ENCODE data around the gene CALD1. TPM values are rescaled to one million over a fixed set of nuclear protein-coding genes. Genes with fewer than 3 reads are reported as not detected.
"Not testable (repeated sequence)": the region's sequence is repeated elsewhere in the genome, so short reads cannot be mapped to it uniquely, and the experiment has no call there.

The CALD1 gene
- total RNA-seq, 1 experiment from 2014 or later = 83.9 TPM

DNA sequence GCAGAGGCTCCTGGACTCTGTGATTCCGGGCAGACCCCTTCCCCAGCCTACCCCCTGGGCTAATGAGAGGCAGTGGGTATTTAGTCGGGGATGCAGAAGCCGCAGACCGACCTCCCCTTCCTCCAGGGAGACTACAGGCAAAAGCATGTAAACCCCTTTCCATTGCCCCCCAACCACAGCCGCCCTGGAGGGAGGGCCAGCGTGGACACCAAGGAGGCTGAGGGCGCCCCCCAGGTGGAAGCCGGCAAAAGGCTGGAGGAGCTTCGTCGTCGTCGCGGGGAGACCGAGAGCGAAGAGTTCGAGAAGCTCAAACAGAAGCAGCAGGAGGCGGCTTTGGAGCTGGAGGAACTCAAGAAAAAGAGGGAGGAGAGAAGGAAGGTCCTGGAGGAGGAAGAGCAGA, 167.9 kb downstream of the CALD1 start:
- no peak for DNase-seq (ENCODE audit: low spot score)

DNA sequence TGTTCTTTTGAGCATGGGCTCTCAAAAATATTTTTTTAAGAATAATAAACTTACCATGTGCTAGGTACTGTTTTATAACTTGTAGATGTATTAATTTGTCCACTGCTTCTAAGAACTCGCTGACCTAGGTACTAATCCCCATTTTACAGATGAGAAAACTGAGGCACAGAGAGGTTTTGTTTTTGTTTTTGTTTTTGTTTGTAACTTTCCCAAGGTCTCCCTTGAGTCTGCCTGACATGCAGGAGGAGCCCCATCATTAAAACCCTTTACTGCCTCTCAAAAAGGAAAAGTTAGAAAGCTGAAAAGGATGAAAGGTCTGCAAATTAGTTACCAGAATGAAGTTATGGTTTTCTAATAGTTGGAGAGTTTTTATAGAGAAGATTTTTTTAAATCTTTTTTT, 168.4 kb downstream of the CALD1 start:
- no peak for DNase-seq (ENCODE audit: low spot score)

- no peak for DNase-seq (ENCODE audit: low spot score)
Measured at GRCh38 chr7:134948246-134948645, 168.8 kb downstream of the CALD1 start.

DNA sequence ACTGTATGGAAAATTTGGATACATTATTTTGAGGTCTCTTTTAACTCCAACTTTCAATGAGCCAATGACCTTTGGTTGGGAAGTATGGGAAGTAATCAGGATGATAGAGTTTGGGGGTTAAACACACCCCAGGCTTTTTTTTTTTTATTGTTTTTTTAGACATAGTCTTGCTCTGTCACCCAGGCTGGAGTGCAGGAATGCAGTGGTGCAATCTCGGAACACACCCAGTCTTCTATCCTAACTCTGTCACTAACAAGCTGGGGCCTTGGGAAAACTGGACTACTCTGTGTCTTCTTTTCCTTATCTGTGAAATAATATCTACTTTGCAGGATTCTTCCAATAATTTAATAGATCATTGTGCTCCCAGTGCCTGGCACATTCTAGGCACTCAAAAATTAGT, 169.3 kb downstream of the CALD1 start:
- DNase-seq (ENCODE audit: low spot score) = no peak

GRCh38 chr7:134949171-134949570, 169.7 kb downstream of the CALD1 start:
- no peak for DNase-seq (ENCODE audit: low spot score)

GRCh38 chr7:134954197-134955082, 175.0 kb downstream of the CALD1 start:
- peak; percentile 25 for DNase-seq (ENCODE audit: low spot score)

GRCh38 chr7:134957005-134957404, 177.6 kb downstream of the CALD1 start:
- DNase-seq (ENCODE audit: low spot score) = no peak

DNA sequence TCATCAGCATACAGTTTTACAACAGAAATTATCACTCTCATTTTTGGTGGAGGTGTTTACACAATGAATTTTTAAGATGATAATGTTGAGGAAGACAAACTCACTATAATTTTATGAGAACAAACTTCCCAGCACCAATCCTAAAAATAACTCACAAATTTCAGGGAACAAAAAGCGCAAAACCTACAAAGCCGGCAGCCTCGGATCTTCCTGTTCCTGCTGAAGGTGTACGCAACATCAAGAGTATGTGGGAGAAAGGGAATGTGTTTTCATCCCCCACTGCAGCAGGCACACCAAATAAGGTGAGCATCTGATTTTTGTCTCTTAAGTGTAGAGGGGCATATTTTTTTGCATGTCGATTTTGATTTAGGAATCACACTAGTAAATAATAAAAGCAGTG, 180.4 kb downstream of the CALD1 start:
- no peak for DNase-seq (ENCODE audit: low spot score)

- DNase-seq (ENCODE audit: low spot score) = no peak
Measured at GRCh38 chr7:134962270-134962780, 182.9 kb downstream of the CALD1 start.

- no peak for DNase-seq (ENCODE audit: low spot score)
Measured at GRCh38 chr7:134963036-134963435, 183.6 kb downstream of the CALD1 start.

GRCh38 chr7:134966691-134967090, 187.3 kb downstream of the CALD1 start:
- DNase-seq (ENCODE audit: low spot score) = no peak

DNA sequence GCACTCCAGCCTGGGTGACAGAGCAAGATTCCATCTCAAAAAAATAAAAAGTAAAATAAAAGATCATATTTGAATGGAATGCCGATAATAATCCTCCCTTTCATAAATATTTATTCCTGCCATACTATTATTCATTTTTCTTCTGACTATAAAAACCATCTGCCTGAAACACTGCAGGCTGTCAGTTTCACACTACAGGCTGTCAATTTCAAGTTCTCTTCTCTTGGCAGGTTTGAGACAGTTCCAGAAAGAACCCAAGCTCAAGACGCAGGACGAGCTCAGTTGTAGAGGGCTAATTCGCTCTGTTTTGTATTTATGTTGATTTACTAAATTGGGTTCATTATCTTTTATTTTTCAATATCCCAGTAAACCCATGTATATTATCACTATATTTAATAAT, 188.7 kb downstream of the CALD1 start:
- DNase-seq (ENCODE audit: low spot score) = no peak

DNA sequence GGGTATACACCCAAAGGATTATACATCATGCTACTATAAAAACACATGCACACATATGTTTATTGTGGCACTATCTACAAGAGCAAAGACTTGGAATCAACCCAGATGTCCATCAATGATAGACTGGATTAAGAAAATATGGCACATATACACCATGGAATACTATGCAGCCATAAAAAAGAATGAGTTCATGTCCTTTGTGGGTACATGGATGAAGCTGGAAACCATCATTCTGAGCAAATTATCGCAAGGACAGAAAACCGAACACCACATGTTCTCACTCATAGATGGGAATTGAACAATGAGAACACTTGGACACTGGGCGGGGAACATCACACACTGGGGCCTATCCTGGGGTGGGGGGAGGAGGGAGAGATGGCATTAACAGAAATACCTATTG, 202.2 kb downstream of the CALD1 start:
- not testable (repeated sequence) for DNase-seq (ENCODE audit: low spot score)

DNA sequence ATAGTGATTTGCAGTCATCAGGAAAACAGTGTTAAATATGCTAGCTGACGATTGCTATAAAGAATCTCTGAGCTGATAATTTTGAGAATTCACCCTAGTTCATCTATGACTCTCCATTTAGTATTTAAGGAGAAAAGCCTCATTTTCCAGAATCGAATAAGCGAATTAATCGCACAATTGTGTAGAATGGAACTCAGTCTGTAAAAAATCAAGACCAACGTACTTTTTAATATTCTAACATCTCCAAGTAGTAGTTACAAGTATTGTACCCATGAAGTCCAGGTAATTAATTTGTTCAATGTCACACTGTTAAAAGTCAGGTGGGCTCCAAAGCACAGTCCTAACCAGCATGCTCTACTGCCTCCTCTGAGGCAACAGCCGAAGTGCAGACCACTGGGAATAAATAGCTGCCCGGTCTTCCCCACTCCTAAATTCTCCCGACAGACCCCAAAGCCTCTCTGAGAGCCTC, 206.5 kb downstream of the CALD1 start:
- DNase-seq (ENCODE audit: low spot score) = no peak

DNA sequence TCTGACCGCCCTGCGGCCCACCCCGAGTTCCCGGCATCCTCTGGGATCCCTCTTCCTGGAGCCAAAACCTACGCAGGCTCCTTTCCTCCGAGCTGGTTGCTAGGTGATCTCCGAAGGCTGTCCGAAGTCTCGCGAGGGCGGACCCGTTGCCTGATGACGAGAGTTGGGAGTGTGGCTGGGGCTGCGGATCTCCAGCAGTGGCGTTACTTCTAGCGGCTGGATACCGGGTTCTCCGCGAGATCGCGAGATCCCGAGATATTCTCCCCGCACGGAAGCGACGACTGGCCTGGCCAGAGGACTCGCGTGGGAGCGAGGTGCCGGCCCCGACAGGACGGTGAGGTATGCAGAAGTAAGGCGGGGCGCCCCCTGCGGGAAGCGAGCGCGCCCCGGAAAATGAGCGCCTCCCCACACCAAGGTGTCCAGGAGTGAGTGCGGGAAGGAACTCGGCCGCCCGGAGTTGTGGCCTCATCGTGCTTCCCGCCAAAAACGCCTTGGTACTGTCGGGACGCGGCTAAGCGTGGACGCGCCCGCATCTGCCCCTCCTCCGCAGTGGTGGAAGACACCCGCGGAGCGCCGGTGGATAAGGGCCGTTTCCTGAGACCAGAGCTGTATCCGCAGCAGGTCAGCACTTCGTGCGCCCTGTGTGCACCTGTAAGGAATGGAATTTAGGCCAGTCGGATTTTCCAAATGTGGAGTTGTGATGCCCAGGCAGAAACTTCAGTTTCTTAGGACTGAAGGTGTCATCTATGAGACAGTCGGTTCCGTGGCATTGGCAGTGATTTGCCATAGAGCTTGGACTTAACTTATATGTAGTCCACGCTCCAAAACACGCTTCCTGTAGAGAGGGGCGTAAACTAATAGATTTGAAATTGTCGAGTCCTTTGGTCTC, 207.2 kb downstream of the CALD1 start, which contains the start of gene AGBL3:
Gene AGBL3, plus strand, starts transcription at position 146 of the 889 bp plus-strand sequence. CDS start 1,426 bp downstream, outside the sequence.
- peak; percentile 89 for DNase-seq (ENCODE audit: low spot score)

- no peak for DNase-seq (ENCODE audit: low spot score)
Measured at GRCh38 chr7:134988161-134988560, 208.7 kb downstream of the CALD1 start.

- DNase-seq (ENCODE audit: low spot score) = no peak
Measured at GRCh38 chr7:134991469-134992339, 212.3 kb downstream of the CALD1 start.

- no peak for DNase-seq (ENCODE audit: low spot score)
Measured at GRCh38 chr7:134992626-134993179, 213.3 kb downstream of the CALD1 start.

DNA sequence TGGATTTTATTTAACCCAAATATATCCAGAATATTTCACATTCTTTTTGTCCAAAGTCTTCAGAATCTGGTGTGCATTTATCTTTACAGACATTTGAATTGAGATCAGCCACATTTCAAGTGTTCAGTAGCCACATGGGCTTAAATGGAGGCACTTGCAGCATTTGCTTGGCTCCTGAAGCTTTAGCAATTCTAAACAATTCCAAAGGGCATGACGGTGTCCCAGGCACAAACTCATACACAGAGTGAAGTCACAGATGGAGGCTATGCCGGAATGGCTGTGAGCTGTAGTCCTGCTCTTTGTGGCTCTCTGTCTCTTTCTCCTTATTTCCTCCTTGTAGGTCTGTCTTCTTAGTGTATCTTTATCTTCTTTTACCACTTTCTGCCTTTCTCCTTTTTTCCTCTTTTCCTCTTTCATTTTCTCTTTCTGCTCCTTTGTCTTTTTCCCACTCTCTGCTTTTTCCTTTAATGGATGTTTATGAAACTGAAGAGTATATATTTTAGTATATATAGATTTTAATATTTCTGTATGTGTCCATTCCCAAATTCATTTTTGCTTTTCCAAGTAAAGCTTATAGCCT, 214.5 kb downstream of the CALD1 start:
- DNase-seq (ENCODE audit: low spot score) = no peak

Measured in A172 (cell line).